MM.1S (cell line): ENCODE measurements around the gene TMEM214.

Experiments
- DNase-seq: peaks from one replicate; pipeline ENCODE4 v3.0.0-alpha.2; 2015
- H2AFZ ChIP-seq: fragments of 300-600 bp; sonication (generic); 2 replicates; pipeline ENCODE4 v1.6.0; 2016; ENCODE audit warnings: antibody characterized with exemption, low read length
- H3F3A ChIP-seq: fragments of 300-600 bp; sonication (generic); 2 replicates; pipeline ENCODE4 v1.6.1; 2016; ENCODE audit warnings: mild to moderate bottlenecking, antibody characterized with exemption, low read length, moderate library complexity, mixed read lengths; ENCODE audit not compliant: insufficient read depth
- H3K27ac ChIP-seq: fragments of 300-600 bp; sonication (generic); 2 replicates; pipeline ENCODE4 v1.5.1; 2016; ENCODE audit warnings: mild to moderate bottlenecking, low read length
- H3K27me3 ChIP-seq: fragments of 300-600 bp; sonication (generic); replicated peaks from 2 replicates; pipeline ENCODE4 v1.6.0; 2016; ENCODE audit warnings: low read length; ENCODE audit not compliant: insufficient read depth
- H3K36me3 ChIP-seq: fragments of 300-600 bp; sonication (generic); replicated peaks from 2 replicates; pipeline ENCODE4 v1.6.1; 2016; ENCODE audit warnings: mild to moderate bottlenecking, low read length, mixed read lengths; ENCODE audit not compliant: insufficient read depth
- H3K4me1 ChIP-seq: fragments of 300-600 bp; sonication (generic); 2 replicates; pipeline ENCODE4 v1.6.1; 2016; ENCODE audit warnings: low read length, mixed read lengths
- H3K4me2 ChIP-seq: fragments of 300-600 bp; sonication (generic); 2 replicates; pipeline ENCODE4 v1.6.0; 2016; ENCODE audit warnings: low read depth, low read length
- H3K4me3 ChIP-seq: fragments of 300-600 bp; sonication (generic); 2 replicates; pipeline ENCODE4 v1.5.1; 2016; ENCODE audit warnings: low read length, mixed read lengths
- H3K79me2 ChIP-seq: fragments of 300-600 bp; sonication (generic); 2 replicates; pipeline ENCODE4 v1.6.1; 2016; ENCODE audit warnings: mixed run types, low read length, mixed read lengths
- H3K9ac ChIP-seq: fragments of 300-600 bp; sonication (generic); 2 replicates; pipeline ENCODE4 v1.6.1; 2016; ENCODE audit warnings: low read length, mixed read lengths
- H3K9me2 ChIP-seq: fragments of 300-600 bp; sonication (generic); replicated peaks from 2 replicates; pipeline ENCODE4 v1.6.1; 2016; ENCODE audit warnings: mild to moderate bottlenecking, low read length, mixed read lengths; ENCODE audit not compliant: insufficient read depth
- H3K9me3 ChIP-seq: fragments of 300-600 bp; sonication (generic); replicated peaks from 2 replicates; pipeline ENCODE4 v1.6.1; 2016; ENCODE audit warnings: mild to moderate bottlenecking, low read length, mixed read lengths; ENCODE audit not compliant: insufficient read depth
- H4K20me1 ChIP-seq: fragments of 300-600 bp; sonication (generic); 2 replicates; pipeline ENCODE4 v1.6.1; 2016; ENCODE audit warnings: mild to moderate bottlenecking, low read length, moderate library complexity, mixed read lengths; ENCODE audit not compliant: insufficient read depth
- CTCF ChIP-seq: fragments of 300-600 bp; sonication (generic); IDR thresholded peaks from 2 replicates; pipeline ENCODE4 v1.5.1; 2016; ENCODE audit warnings: antibody characterized with exemption, low read length, mixed read lengths
- EZH2 ChIP-seq: fragments of 300-600 bp; sonication (generic); optimal IDR thresholded peaks from 2 replicates; pipeline ENCODE3; 2017; ENCODE audit warnings: low read depth, mild to moderate bottlenecking, antibody characterized with exemption, low read length, mixed read lengths
- EZH2phosphoT487 ChIP-seq: fragments of 300-600 bp; sonication (generic); IDR thresholded peaks from 2 replicates; pipeline ENCODE4 v1.6.1; 2018; ENCODE audit warnings: antibody characterized with exemption, low read length

TMEM214 gene

DNA sequence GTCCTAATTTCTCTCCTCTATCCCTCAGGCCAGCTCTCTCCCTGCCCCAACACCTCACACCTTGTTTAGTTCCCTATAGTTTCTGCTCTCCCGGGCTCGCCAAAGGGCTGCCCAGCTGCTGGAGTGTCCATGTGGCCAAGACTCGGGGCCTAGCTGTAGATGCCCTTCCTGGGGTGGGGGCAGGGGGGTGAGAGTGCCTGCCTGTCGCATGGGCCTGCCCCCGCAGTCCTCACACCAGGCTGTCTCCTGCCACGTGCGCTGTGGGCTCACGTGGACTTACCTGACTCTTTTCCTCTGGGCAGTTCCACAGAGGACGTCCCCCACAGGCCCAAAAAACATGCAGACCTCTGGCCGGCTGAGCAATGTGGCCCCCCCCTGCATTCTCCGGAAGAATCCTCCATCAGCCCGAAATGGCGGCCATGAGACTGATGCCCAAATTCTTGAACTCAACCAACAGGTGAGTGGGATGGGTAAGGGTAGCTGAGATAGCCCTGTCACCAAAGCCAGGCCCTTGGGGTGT, 7.4 kb upstream of the TMEM214 start:
- H3K9me2 ChIP-seq: no peaks in the 10 kb centered on the region
- H3K9ac ChIP-seq: no peak overlapping the region
- no peaks in the 10 kb centered on the region for H3F3A ChIP-seq
- no peaks in the 10 kb centered on the region for H3K27me3 ChIP-seq
- H3K4me1 ChIP-seq: no peaks in the 10 kb centered on the region
- no peak overlapping the region for H3K4me3 ChIP-seq
- H3K4me2 ChIP-seq: no peak overlapping the region
- no peaks in the 10 kb centered on the region for H3K36me3 ChIP-seq
- no peaks in the 10 kb centered on the region for H3K79me2 ChIP-seq
- TF ChIP-seq EZH2phosphoT487 (no peak), EZH2 (no peak), CTCF (no peak)
- H4K20me1 ChIP-seq: no peaks in the 10 kb centered on the region
- no peak for DNase-seq
- H3K27ac ChIP-seq: no peak overlapping the region
- no peaks in the 10 kb centered on the region for H3K9me3 ChIP-seq
- no peak overlapping the region for H2AFZ ChIP-seq

GRCh38 chr2:27025861-27026851, 6.6 kb upstream of the TMEM214 start:
- Histone ChIP-seq H3K4me2 (no peak overlapping the region), H3K36me3 (no peaks in the 10 kb centered on the region), H3K9ac (no peak overlapping the region), H3K9me3 (no peaks in the 10 kb centered on the region), H3K27me3 (no peaks in the 10 kb centered on the region), H3K4me1 (no peaks in the 10 kb centered on the region), H3K9me2 (no peaks in the 10 kb centered on the region), H4K20me1 (no peaks in the 10 kb centered on the region), H3K27ac (no peak overlapping the region), H2AFZ (no peak overlapping the region), H3K79me2 (no peaks in the 10 kb centered on the region), H3F3A (no peaks in the 10 kb centered on the region), H3K4me3 (no peak overlapping the region)
- TF ChIP-seq EZH2 (no peak), EZH2phosphoT487 (no peak), CTCF (no peak)
- no peak for DNase-seq

GRCh38 chr2:27027211-27027651, 5.5 kb upstream of the TMEM214 start:
- Histone ChIP-seq H3K9me3 (no peaks in the 10 kb centered on the region), H3K4me3 (no peak overlapping the region), H3K27ac (no peak overlapping the region), H3K4me2 (no peak overlapping the region), H3K9me2 (no peaks in the 10 kb centered on the region), H2AFZ (no peak overlapping the region), H4K20me1 (no peaks in the 10 kb centered on the region), H3K4me1 (no peaks in the 10 kb centered on the region), H3K9ac (no peak overlapping the region), H3F3A (no peaks in the 10 kb centered on the region), H3K36me3 (no peaks in the 10 kb centered on the region), H3K79me2 (no peaks in the 10 kb centered on the region), H3K27me3 (no peaks in the 10 kb centered on the region)
- DNase-seq: no peak
- TF ChIP-seq EZH2: no peak
- TF ChIP-seq EZH2phosphoT487: no peak
- TF ChIP-seq CTCF: no peak
